HEK293 (cell line): ENCODE results near the gene FBXO21.

ENCODE experiments used
- CTCF ChIP-seq: fragments of 450-650 bp; formaldehyde crosslinking; IDR thresholded peaks from 2 replicates; pipeline ENCODE4 v1.5.1; 2016; ENCODE audit warnings: missing biosample characterization, missing genetic modification characterization
- GLIS2 ChIP-seq: fragments of 450-650 bp; formaldehyde crosslinking; IDR thresholded peaks from 2 replicates; pipeline ENCODE4 v1.5.1; 2016; ENCODE audit warnings: missing biosample characterization, missing genetic modification characterization
- KLF9 ChIP-seq: fragments of 450-650 bp; formaldehyde crosslinking; IDR thresholded peaks from 2 replicates; pipeline ENCODE4 v1.5.1; 2016; ENCODE audit warnings: missing biosample characterization, missing genetic modification characterization, low read depth
- PATZ1 ChIP-seq: fragments of 450-650 bp; formaldehyde crosslinking; IDR thresholded peaks from 2 replicates; pipeline ENCODE4 v1.5.1; 2016; ENCODE audit warnings: missing biosample characterization, missing genetic modification characterization
- PRDM1 ChIP-seq: fragments of 450-650 bp; formaldehyde crosslinking; IDR thresholded peaks from 2 replicates; pipeline ENCODE4; 2016; ENCODE audit warnings: missing biosample characterization, missing genetic modification characterization
- ZBTB17 ChIP-seq: fragments of 450-650 bp; formaldehyde crosslinking; IDR thresholded peaks from 2 replicates; pipeline ENCODE4 v1.5.1; 2016; ENCODE audit warnings: missing biosample characterization, missing genetic modification characterization
- ZBTB20 ChIP-seq: fragments of 450-650 bp; formaldehyde crosslinking; IDR thresholded peaks from 2 replicates; pipeline ENCODE4 v1.5.1; 2016; ENCODE audit warnings: missing biosample characterization, missing genetic modification characterization
- ZIC2 ChIP-seq: fragments of 450-650 bp; formaldehyde crosslinking; IDR thresholded peaks from 2 replicates; pipeline ENCODE4 v1.5.1; 2016; ENCODE audit warnings: missing biosample characterization, missing genetic modification characterization
- ZNF140 ChIP-seq: fragments of 450-650 bp; formaldehyde crosslinking; IDR thresholded peaks from 2 replicates; pipeline ENCODE4 v1.5.1; 2016; ENCODE audit warnings: missing biosample characterization, missing genetic modification characterization
- ZNF155 ChIP-seq: fragments of 450-650 bp; formaldehyde crosslinking; IDR thresholded peaks from 2 replicates; pipeline ENCODE4 v1.5.1; 2016; ENCODE audit warnings: missing biosample characterization, missing genetic modification characterization
- ZNF266 ChIP-seq: fragments of 450-650 bp; formaldehyde crosslinking; IDR thresholded peaks from 2 replicates; pipeline ENCODE4 v1.5.1; 2016; ENCODE audit warnings: missing biosample characterization, missing genetic modification characterization, low read depth
- ZNF394 ChIP-seq: fragments of 450-650 bp; formaldehyde crosslinking; IDR thresholded peaks from 2 replicates; pipeline ENCODE4 v1.5.1; 2016; ENCODE audit warnings: missing biosample characterization, missing genetic modification characterization, mild to moderate bottlenecking, moderate library complexity, borderline replicate concordance
- ZNF501 ChIP-seq: fragments of 450-650 bp; formaldehyde crosslinking; IDR thresholded peaks from 2 replicates; pipeline ENCODE4 v1.5.1; 2016; ENCODE audit warnings: missing biosample characterization, missing genetic modification characterization
- ZNF555 ChIP-seq: fragments of 450-650 bp; formaldehyde crosslinking; conservative IDR thresholded peaks from 2 replicates; pipeline ENCODE4 v1.5.1; 2017; ENCODE audit warnings: missing biosample characterization, mild to moderate bottlenecking, missing genetic modification characterization, inconsistent platforms
- ZNF561 ChIP-seq: fragments of 450-650 bp; IDR thresholded peaks from 2 replicates; pipeline ENCODE4 v1.5.1; 2018; ENCODE audit warnings: missing biosample characterization, missing genetic modification characterization, borderline replicate concordance
- ZNF610 ChIP-seq: fragments of 450-650 bp; formaldehyde crosslinking; IDR thresholded peaks from 2 replicates; pipeline ENCODE4 v1.5.1; 2016; ENCODE audit warnings: missing biosample characterization, missing genetic modification characterization, borderline replicate concordance
- ZNF621 ChIP-seq: fragments of 450-650 bp; formaldehyde crosslinking; IDR thresholded peaks from 2 replicates; pipeline ENCODE4 v1.5.1; 2017; ENCODE audit warnings: missing biosample characterization, missing genetic modification characterization
- ZNF660 ChIP-seq: fragments of 450-650 bp; IDR thresholded peaks from 2 replicates; pipeline ENCODE4 v1.5.1; 2018; ENCODE audit warnings: missing biosample characterization, mild to moderate bottlenecking, missing genetic modification characterization
- ZNF692 ChIP-seq: fragments of 450-650 bp; formaldehyde crosslinking; IDR thresholded peaks from 2 replicates; pipeline ENCODE4 v1.5.1; 2016; ENCODE audit warnings: missing biosample characterization, missing genetic modification characterization
- ZNF777 ChIP-seq: fragments of 450-650 bp; formaldehyde crosslinking; IDR thresholded peaks from 2 replicates; pipeline ENCODE4 v1.5.1; 2017; ENCODE audit warnings: missing biosample characterization, missing genetic modification characterization, borderline replicate concordance
- ZSCAN4 ChIP-seq: fragments of 450-650 bp; formaldehyde crosslinking; IDR thresholded peaks from 2 replicates; pipeline ENCODE4 v1.5.1; 2017; ENCODE audit warnings: missing biosample characterization, missing genetic modification characterization
- TF ChIP-seq, protein P1 (sequence below): fragments of 450-650 bp; formaldehyde crosslinking; IDR thresholded peaks from 2 replicates; pipeline ENCODE4 v1.5.1; 2017; ENCODE audit warnings: missing biosample characterization, missing genetic modification characterization
- TF ChIP-seq, protein P2 (sequence below): fragments of 450-650 bp; formaldehyde crosslinking; IDR thresholded peaks from 2 replicates; pipeline ENCODE4 v1.5.1; 2016; ENCODE audit warnings: missing biosample characterization, missing genetic modification characterization, low read depth
- TF ChIP-seq, protein P3 (sequence below): fragments of 450-650 bp; formaldehyde crosslinking; conservative IDR thresholded peaks from 2 replicates; pipeline ENCODE4 v1.5.1; 2016; ENCODE audit warnings: low read depth, missing biosample characterization, missing genetic modification characterization

Gene FBXO21

DNA sequence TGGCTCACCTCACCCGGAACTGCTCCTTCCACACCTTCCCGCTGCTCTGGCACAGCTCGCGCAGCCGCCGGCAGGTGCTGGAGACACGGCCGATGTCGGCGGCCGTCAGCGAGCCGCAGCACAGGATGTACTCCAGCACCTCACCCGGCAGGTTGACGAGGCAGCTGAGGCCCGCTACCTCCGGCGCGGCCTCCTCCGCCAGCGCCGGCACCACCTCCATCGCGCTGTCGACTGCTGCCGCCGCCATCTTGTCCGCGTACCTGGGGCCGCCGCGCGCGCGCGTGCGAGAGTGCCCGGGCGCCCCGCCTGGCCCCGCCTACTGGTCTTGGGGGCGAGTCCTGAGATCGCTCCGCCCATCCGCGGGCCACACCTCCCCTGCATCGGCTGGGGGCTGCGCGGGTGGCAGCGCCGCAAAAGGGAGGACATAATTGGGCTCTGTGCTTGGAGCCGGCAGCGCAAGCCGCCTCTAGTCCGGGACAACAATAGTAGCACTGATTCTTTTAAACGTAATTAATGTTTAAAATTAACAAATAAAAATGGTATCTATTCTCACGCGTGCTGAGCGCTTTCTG, at the start of gene FBXO21 (continued):
- 0 out of 2 replicates have a peak, but pooled peaks have one; percentile 54 for TF ChIP-seq ZNF561 (tag by site-specific recombination)
- TF ChIP-seq GLIS2: peak; percentile 82
- TF ChIP-seq ZNF777 (tag by site-specific recombination): no peak
- no peak for TF ChIP-seq ZNF501
- no peak for TF ChIP-seq ZSCAN4
- TF ChIP-seq, protein P1, sequence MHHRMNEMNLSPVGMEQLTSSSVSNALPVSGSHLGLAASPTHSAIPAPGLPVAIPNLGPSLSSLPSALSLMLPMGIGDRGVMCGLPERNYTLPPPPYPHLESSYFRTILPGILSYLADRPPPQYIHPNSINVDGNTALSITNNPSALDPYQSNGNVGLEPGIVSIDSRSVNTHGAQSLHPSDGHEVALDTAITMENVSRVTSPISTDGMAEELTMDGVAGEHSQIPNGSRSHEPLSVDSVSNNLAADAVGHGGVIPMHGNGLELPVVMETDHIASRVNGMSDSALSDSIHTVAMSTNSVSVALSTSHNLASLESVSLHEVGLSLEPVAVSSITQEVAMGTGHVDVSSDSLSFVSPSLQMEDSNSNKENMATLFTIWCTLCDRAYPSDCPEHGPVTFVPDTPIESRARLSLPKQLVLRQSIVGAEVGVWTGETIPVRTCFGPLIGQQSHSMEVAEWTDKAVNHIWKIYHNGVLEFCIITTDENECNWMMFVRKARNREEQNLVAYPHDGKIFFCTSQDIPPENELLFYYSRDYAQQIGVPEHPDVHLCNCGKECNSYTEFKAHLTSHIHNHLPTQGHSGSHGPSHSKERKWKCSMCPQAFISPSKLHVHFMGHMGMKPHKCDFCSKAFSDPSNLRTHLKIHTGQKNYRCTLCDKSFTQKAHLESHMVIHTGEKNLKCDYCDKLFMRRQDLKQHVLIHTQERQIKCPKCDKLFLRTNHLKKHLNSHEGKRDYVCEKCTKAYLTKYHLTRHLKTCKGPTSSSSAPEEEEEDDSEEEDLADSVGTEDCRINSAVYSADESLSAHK (tag by site-specific recombination): no peak
- TF ChIP-seq ZBTB20: no peak; the same call in 1 of the 2 replicates
- no peak for TF ChIP-seq PRDM1 (tag by site-specific recombination)
- TF ChIP-seq ZNF140 (tag by site-specific recombination): no peak
- TF ChIP-seq CTCF (tag by site-specific recombination): 0 out of 2 replicates have a peak, but pooled peaks have one; percentile 40
- 0 out of 2 replicates have a peak, but pooled peaks have one; percentile 41 for TF ChIP-seq ZNF610 (tag by site-specific recombination)
- TF ChIP-seq, protein P2, sequence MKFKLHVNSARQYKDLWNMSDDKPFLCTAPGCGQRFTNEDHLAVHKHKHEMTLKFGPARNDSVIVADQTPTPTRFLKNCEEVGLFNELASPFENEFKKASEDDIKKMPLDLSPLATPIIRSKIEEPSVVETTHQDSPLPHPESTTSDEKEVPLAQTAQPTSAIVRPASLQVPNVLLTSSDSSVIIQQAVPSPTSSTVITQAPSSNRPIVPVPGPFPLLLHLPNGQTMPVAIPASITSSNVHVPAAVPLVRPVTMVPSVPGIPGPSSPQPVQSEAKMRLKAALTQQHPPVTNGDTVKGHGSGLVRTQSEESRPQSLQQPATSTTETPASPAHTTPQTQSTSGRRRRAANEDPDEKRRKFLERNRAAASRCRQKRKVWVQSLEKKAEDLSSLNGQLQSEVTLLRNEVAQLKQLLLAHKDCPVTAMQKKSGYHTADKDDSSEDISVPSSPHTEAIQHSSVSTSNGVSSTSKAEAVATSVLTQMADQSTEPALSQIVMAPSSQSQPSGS (tag by site-specific recombination): no peak
- no peak for TF ChIP-seq ZNF266 (tag by site-specific recombination)
- TF ChIP-seq, protein P3, sequence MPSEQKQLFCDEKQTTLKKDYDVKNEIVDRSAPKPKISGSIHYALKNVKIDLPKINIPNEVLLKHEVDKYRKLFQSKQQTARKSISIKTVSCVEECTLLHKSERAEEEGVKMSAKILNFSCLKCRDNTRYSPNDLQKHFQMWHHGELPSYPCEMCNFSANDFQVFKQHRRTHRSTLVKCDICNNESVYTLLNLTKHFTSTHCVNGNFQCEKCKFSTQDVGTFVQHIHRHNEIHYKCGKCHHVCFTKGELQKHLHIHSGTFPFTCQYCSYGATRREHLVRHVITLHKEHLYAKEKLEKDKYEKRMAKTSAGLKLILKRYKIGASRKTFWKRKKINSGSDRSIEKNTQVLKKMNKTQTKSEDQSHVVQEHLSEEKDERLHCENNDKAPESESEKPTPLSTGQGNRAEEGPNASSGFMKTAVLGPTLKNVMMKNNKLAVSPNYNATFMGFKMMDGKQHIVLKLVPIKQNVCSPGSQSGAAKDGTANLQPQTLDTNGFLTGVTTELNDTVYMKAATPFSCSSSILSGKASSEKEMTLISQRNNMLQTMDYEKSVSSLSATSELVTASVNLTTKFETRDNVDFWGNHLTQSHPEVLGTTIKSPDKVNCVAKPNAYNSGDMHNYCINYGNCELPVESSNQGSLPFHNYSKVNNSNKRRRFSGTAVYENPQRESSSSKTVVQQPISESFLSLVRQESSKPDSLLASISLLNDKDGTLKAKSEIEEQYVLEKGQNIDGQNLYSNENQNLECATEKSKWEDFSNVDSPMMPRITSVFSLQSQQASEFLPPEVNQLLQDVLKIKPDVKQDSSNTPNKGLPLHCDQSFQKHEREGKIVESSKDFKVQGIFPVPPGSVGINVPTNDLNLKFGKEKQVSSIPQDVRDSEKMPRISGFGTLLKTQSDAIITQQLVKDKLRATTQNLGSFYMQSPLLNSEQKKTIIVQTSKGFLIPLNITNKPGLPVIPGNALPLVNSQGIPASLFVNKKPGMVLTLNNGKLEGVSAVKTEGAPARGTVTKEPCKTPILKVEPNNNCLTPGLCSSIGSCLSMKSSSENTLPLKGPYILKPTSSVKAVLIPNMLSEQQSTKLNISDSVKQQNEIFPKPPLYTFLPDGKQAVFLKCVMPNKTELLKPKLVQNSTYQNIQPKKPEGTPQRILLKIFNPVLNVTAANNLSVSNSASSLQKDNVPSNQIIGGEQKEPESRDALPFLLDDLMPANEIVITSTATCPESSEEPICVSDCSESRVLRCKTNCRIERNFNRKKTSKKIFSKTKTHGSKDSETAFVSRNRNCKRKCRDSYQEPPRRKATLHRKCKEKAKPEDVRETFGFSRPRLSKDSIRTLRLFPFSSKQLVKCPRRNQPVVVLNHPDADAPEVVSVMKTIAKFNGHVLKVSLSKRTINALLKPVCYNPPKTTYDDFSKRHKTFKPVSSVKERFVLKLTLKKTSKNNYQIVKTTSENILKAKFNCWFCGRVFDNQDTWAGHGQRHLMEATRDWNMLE (tag by site-specific recombination): no peak
- TF ChIP-seq KLF9 (tag by site-specific recombination): peak; percentile 81
- TF ChIP-seq PATZ1 (tag by site-specific recombination): peak; percentile 85
- TF ChIP-seq ZNF660 (tag by site-specific recombination): no peak; the same call in 1 of the 2 replicates
- TF ChIP-seq ZNF394 (tag by site-specific recombination): no peak
- no peak for TF ChIP-seq ZNF621 (tag by site-specific recombination)
- TF ChIP-seq ZNF692 (tag by site-specific recombination): peak; percentile 75
- TF ChIP-seq ZIC2 (tag by site-specific recombination): 0 out of 2 replicates have a peak, but pooled peaks have one; percentile 4
- TF ChIP-seq ZNF555: no peak
- TF ChIP-seq ZBTB17 (tag by site-specific recombination): no peak
- TF ChIP-seq ZNF155 (tag by site-specific recombination): no peak
